ENCODE results near the gene TMEM132D. TPM values are rescaled to one million over a fixed set of nuclear protein-coding genes. Genes with fewer than 3 reads are reported as not detected.

Gene TMEM132D
- total RNA-seq, 2 experiments from 2014 or later, result not detected

GRCh38 chr12:129789921-129790320 is 113.9 kb downstream of the TMEM132D start:
- H3K27ac Mint-ChIP-seq, result no peak overlapping the region
- H3K27me3 Mint-ChIP-seq, result no peaks in the 10 kb centered on the region
- H3K9me3 Mint-ChIP-seq, result peaks cover 21% of the 10 kb centered on the region
- CTCF ChIA-PET, result no interaction called here
- no peaks in the 10 kb centered on the region for H3K36me3 Mint-ChIP-seq
- no peaks in the 10 kb centered on the region for H3K4me1 Mint-ChIP-seq (ENCODE audit: low read depth)
- POLR2A ChIA-PET, result no interaction called here
- intact Hi-C loops (cut with micrococcal nuclease), result no loop called here
- DNase-seq, result no peak
- H3K4me3 Mint-ChIP-seq, result no peak overlapping the region

- no peak overlapping the region for H3K4me3 Mint-ChIP-seq
These were observed 115.2 kb downstream of the TMEM132D start for GRCh38 chr12:129788506-129789084.

GRCh38 chr12:129779989-129780388 is 123.8 kb downstream of the TMEM132D start:
- peaks cover 17% of the 10 kb centered on the region for H3K9me3 Mint-ChIP-seq
- no peaks in the 10 kb centered on the region for H3K36me3 Mint-ChIP-seq
- ChIA-PET CTCF (no interaction called here), POLR2A (no interaction called here)
- H3K27me3 Mint-ChIP-seq, result no peaks in the 10 kb centered on the region
- H3K4me3 Mint-ChIP-seq, result no peak overlapping the region
- H3K27ac Mint-ChIP-seq, result no peak overlapping the region
- H3K4me1 Mint-ChIP-seq (ENCODE audit: low read depth), result no peaks in the 10 kb centered on the region
- no peak for DNase-seq
- intact Hi-C loops (cut with micrococcal nuclease), result no loop called here

More at GRCh38 chr12:129788506-129789084, 115.2 kb downstream of the TMEM132D start:
- intact Hi-C loops (cut with micrococcal nuclease), result no loop called here
- CTCF ChIA-PET, result no interaction called here
- Mint-ChIP-seq H3K4me1 (ENCODE audit: low read depth) (no peaks in the 10 kb centered on the region), H3K27ac (no peak overlapping the region), H3K9me3 (peaks cover 24% of the 10 kb centered on the region), H3K36me3 (no peaks in the 10 kb centered on the region), H3K27me3 (no peaks in the 10 kb centered on the region)
- DNase-seq, result no peak
- POLR2A ChIA-PET, result no interaction called here

DNA sequence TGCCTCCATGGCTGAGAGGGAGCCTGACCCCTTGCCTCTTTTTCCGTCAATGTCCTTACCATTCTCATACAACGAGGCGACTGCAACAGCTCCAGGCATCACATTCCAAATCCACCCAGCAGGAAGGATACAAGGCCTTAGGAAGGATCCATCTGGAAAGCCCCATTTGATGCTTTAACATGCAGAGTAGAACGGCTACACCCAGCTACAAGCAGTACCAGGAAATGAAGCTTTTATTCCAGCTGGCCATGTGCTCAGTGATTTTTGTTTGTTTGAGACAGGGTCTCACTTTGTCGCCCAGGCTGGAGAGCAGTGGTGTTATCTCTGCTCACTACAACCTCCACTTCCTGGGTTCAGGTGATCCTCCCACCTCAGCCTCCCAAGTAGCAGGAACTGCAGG is 124.8 kb downstream of the TMEM132D start:
- intact Hi-C loops (cut with micrococcal nuclease), result no loop called here
- no peak overlapping the region for H3K4me3 Mint-ChIP-seq
- no peaks in the 10 kb centered on the region for H3K27me3 Mint-ChIP-seq
- ChIA-PET POLR2A (no interaction called here), CTCF (no interaction called here)
- no peaks in the 10 kb centered on the region for H3K36me3 Mint-ChIP-seq
- H3K9me3 Mint-ChIP-seq, result peaks cover 16% of the 10 kb centered on the region
- H3K4me1 Mint-ChIP-seq (ENCODE audit: low read depth), result no peaks in the 10 kb centered on the region
- H3K27ac Mint-ChIP-seq, result no peak overlapping the region
- no peak for DNase-seq

- no peaks in the 10 kb centered on the region for H3K4me1 Mint-ChIP-seq (ENCODE audit: low read depth)
- no peak for DNase-seq
- POLR2A ChIA-PET, result no interaction called here
- peaks cover 9% of the 10 kb centered on the region for H3K9me3 Mint-ChIP-seq
- intact Hi-C loops (cut with micrococcal nuclease), result no loop called here
- no peaks in the 10 kb centered on the region for H3K36me3 Mint-ChIP-seq
- no peaks in the 10 kb centered on the region for H3K27me3 Mint-ChIP-seq
- no peak overlapping the region for H3K4me3 Mint-ChIP-seq
- no peak overlapping the region for H3K27ac Mint-ChIP-seq
- CTCF ChIA-PET, result no interaction called here
These were observed 126.7 kb downstream of the TMEM132D start for GRCh38 chr12:129776977-129777667.

GRCh38 chr12:129772501-129773493 is 131.0 kb downstream of the TMEM132D start:
- Mint-ChIP-seq H3K4me1 (ENCODE audit: low read depth) (no peaks in the 10 kb centered on the region), H3K27me3 (no peaks in the 10 kb centered on the region), H3K36me3 (no peaks in the 10 kb centered on the region), H3K4me3 (no peak overlapping the region), H3K9me3 (peaks cover 5% of the 10 kb centered on the region), H3K27ac (no peak overlapping the region)
- ChIA-PET POLR2A (no interaction called here), CTCF (no interaction called here)
- intact Hi-C loops (cut with micrococcal nuclease), result no loop called here
- DNase-seq, result no peak

DNA sequence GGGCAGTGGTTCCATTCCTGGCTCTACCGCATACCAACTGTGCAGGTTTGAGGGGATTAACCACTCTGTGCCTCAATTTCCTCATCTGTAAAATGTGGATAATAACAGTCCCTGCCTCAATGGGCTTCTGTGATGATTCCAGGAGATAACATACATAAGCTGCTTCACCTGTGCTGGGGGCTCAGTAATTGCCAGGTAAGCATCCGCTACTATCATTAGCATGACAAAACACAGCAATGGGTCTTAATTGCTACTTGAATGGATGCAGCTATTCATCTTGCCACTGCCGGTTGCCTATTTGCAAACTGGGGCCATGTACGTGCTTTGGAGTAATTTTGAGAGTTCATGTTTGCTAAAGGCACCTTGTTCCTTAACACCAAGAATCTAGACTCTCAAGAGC is 132.6 kb downstream of the TMEM132D start:
- peaks cover 8% of the 10 kb centered on the region for H3K9me3 Mint-ChIP-seq
- intact Hi-C loops (cut with micrococcal nuclease), result no loop called here
- H3K27ac Mint-ChIP-seq, result no peak overlapping the region
- H3K36me3 Mint-ChIP-seq, result no peaks in the 10 kb centered on the region
- ChIA-PET POLR2A (no interaction called here), CTCF (no interaction called here)
- DNase-seq, result no peak
- no peak overlapping the region for H3K4me3 Mint-ChIP-seq
- H3K27me3 Mint-ChIP-seq, result no peaks in the 10 kb centered on the region
- no peaks in the 10 kb centered on the region for H3K4me1 Mint-ChIP-seq (ENCODE audit: low read depth)

GRCh38 chr12:129765719-129766118 is 138.1 kb downstream of the TMEM132D start:
- POLR2A ChIA-PET, result no interaction called here

GRCh38 chr12:129762436-129762835 is 141.4 kb downstream of the TMEM132D start:
- CTCF ChIA-PET, result no interaction called here
- Mint-ChIP-seq H3K4me3 (no peak overlapping the region), H3K27me3 (no peaks in the 10 kb centered on the region), H3K36me3 (no peaks in the 10 kb centered on the region), H3K4me1 (ENCODE audit: low read depth) (no peaks in the 10 kb centered on the region), H3K9me3 (peaks cover 12% of the 10 kb centered on the region), H3K27ac (no peak overlapping the region)
- intact Hi-C loops (cut with micrococcal nuclease), result no loop called here
- POLR2A ChIA-PET, result no interaction called here
- no peak for DNase-seq

More at GRCh38 chr12:129765719-129766118, 138.1 kb downstream of the TMEM132D start:
- intact Hi-C loops (cut with micrococcal nuclease), result no loop called here
- Mint-ChIP-seq H3K9me3 (peaks cover 13% of the 10 kb centered on the region), H3K27ac (no peak overlapping the region), H3K4me1 (ENCODE audit: low read depth) (no peaks in the 10 kb centered on the region), H3K27me3 (no peaks in the 10 kb centered on the region), H3K4me3 (no peak overlapping the region), H3K36me3 (no peaks in the 10 kb centered on the region)
- CTCF ChIA-PET, result no interaction called here
- no peak for DNase-seq

DNA sequence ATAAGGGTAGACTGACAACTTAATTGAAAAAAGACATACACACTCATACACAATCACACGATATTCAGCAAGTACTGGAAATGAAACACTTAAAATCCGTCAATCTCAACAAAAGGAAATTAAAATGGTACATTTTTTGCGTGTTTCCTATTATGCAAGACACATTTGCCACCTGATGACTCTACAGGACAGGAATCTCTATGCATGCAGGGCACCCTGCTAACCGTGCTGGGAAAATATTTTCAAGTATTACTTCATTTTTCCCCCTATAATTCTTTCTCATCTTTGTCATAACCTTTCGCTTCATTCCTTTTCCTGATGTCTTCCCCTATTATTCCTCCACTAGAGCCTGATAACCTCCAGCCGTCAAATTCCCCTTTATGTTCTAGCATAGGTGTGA is 150.2 kb downstream of the TMEM132D start:
- Mint-ChIP-seq H3K27me3 (no peaks in the 10 kb centered on the region), H3K27ac (no peak overlapping the region), H3K4me1 (ENCODE audit: low read depth) (no peaks in the 10 kb centered on the region), H3K4me3 (no peak overlapping the region), H3K9me3 (peaks cover 2% of the 10 kb centered on the region), H3K36me3 (no peaks in the 10 kb centered on the region)
- POLR2A ChIA-PET, result no interaction called here
- DNase-seq, result no peak
- intact Hi-C loops (cut with micrococcal nuclease), result no loop called here
- CTCF ChIA-PET, result no interaction called here

DNA sequence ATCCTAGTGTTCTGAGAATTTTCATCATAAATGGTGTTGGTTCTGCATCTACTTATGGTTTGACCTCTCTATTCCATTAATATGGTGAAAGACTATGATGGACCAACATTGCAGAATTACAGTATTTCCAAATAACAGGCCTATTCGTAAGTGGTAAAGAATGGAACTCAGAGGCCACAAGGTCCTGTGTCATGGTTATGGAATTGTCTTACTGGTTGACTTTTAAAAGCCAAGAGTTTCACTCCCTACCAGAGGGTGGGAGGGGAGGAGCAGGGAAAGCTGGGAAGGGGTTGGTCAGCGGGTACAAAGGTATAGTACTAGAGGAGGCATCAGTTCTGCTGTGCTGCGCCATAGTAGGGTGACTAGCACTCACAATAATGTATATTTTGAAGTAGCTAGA is 153.4 kb downstream of the TMEM132D start:
- no peaks in the 10 kb centered on the region for H3K4me1 Mint-ChIP-seq (ENCODE audit: low read depth)
- intact Hi-C loops (cut with micrococcal nuclease), result no loop called here
- POLR2A ChIA-PET, result no interaction called here

DNA sequence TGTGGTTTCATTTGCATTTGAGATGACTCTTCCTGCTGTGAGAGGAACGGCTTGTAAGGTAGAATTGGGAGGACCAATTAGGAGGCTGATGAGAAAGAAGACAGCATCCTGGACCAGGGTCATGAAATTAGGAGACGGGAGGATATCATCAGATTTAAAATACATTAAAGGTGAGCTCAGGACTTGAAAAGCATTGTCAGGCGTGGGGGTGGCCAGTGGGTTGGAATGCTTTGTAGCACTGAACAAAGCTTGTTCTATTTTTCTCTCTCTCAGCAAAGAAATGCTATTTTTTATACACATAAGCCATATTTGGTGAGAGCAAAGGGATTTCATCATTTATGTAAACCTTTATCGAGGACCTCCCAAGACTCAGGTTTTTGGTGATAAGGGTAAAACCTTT is 157.5 kb downstream of the TMEM132D start:
- H3K9me3 Mint-ChIP-seq, result peaks cover 5% of the 10 kb centered on the region
- no peaks in the 10 kb centered on the region for H3K27me3 Mint-ChIP-seq
- POLR2A ChIA-PET, result no interaction called here
- no peaks in the 10 kb centered on the region for H3K4me1 Mint-ChIP-seq (ENCODE audit: low read depth)
- H3K4me3 Mint-ChIP-seq, result no peak overlapping the region
- H3K27ac Mint-ChIP-seq, result no peak overlapping the region
- intact Hi-C loops (cut with micrococcal nuclease), result no loop called here
- DNase-seq, result no peak
- CTCF ChIA-PET, result no interaction called here
- no peaks in the 10 kb centered on the region for H3K36me3 Mint-ChIP-seq

More for the DNA sequence above, 153.4 kb downstream of the TMEM132D start:
- Mint-ChIP-seq H3K9me3 (no peaks in the 10 kb centered on the region), H3K27me3 (no peaks in the 10 kb centered on the region), H3K36me3 (no peaks in the 10 kb centered on the region), H3K27ac (no peak overlapping the region), H3K4me3 (no peak overlapping the region)
- no peak for DNase-seq
- CTCF ChIA-PET, result no interaction called here

All from activated CD4-positive, alpha-beta memory T cell treated with anti-CD3 and anti-CD28 coated beads for 36 hours (primary cell).